ENCODE data around the gene ATF2.

DNA sequence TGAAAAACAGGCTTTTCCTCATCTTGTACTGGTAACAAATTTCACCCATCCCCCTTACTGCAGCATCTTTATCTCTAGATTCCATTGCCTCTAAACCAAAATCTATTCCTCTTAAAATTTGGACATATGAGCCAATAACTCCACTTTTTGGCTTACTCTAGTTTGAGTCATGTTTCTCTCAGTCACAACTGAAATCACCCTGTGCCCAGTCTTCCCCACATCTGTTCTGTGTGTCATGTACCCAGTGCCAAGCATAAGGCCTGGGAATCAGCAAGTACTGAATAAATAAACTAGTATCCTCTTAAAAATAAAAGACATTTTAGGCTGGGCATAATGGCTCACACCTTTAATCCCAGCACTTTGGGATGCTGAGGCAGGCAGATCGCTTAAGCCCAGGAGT is 142.1 kb downstream of the ATF2 start:
- TF ChIP-seq, protein P1, sequence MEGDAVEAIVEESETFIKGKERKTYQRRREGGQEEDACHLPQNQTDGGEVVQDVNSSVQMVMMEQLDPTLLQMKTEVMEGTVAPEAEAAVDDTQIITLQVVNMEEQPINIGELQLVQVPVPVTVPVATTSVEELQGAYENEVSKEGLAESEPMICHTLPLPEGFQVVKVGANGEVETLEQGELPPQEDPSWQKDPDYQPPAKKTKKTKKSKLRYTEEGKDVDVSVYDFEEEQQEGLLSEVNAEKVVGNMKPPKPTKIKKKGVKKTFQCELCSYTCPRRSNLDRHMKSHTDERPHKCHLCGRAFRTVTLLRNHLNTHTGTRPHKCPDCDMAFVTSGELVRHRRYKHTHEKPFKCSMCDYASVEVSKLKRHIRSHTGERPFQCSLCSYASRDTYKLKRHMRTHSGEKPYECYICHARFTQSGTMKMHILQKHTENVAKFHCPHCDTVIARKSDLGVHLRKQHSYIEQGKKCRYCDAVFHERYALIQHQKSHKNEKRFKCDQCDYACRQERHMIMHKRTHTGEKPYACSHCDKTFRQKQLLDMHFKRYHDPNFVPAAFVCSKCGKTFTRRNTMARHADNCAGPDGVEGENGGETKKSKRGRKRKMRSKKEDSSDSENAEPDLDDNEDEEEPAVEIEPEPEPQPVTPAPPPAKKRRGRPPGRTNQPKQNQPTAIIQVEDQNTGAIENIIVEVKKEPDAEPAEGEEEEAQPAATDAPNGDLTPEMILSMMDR (IDR thresholded peaks at IDR 0.05; ENCODE audit: low read depth, low read length), result no peak
- TF ChIP-seq POLR2A (IDR thresholded peaks at IDR 0.05; ENCODE audit: extremely low read depth, insufficient read length) (no peak), MYC (IDR thresholded peaks at IDR 0.05; ENCODE audit: low read depth, low read length) (no peak)
- TF ChIP-seq, protein P2, sequence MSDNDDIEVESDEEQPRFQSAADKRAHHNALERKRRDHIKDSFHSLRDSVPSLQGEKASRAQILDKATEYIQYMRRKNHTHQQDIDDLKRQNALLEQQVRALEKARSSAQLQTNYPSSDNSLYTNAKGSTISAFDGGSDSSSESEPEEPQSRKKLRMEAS (IDR thresholded peaks at IDR 0.05; ENCODE audit: low read depth, low read length), result no peak

All from NB4 (cell line).